HCT116 (cell line): ENCODE data around the gene PTPN4. TPM values are rescaled to one million over a fixed set of nuclear protein-coding genes. Genes with fewer than 3 reads are reported as not detected.

Experiments
- ATAC-seq: fragments of 200-7000 bp; cut with Tn5 transposase; 2 replicates; pipeline ENCODE4 v1.9.1; 2020; ENCODE audit warnings: mild to moderate bottlenecking, moderate library complexity
- BruUV-seq: library from RNA; stranded (reverse); fragments of 400-500 nt; replicated peaks from 2 replicates; lab custom pipeline; 2021; lab: Mats Ljungman, UMichigan
- CTCF ChIA-PET: fragments of 300-600 bp; sonication (Branson Sonifier 250); formaldehyde crosslinking; loops from one replicate; lab custom pipeline; 2021; ENCODE audit warnings: antibody characterized with exemption; lab: Charles Lee
- POLR2A ChIA-PET: fragments of 300-600, 350-600 bp; sonication (Branson Sonifier 250); formaldehyde crosslinking; loops from one replicate; lab custom pipeline; 2021; ENCODE audit warnings: antibody characterized with exemption; lab: Charles Lee
- RAD21 ChIA-PET, 2 experiments: fragments of 300-600 bp; sonication (Branson Sonifier 250); formaldehyde crosslinking; loops; one replicate each; lab custom pipeline; 2023; ENCODE audit warnings: low total read pairs in 2 of 2; ENCODE audit not compliant: uncharacterized antibody in 2 of 2, unreplicated experiment in 2 of 2, low non-redundant PET in 1 of 2; lab: Charles Lee
- DNase-seq: peaks from one replicate; pipeline ENCODE4 v3.0.0-alpha.2; 2010; ENCODE audit warnings: low read depth, low spot score
- H2AFZ ChIP-seq: fragments of 200-600 bp; shearing (Covaris generic), sonication (generic); 2 replicates; pipeline ENCODE4 v1.6.1; 2017; ENCODE audit warnings: low read depth, mixed run types, mixed read lengths, antibody characterized with exemption, low read length; ENCODE audit not compliant: poor library complexity, severe bottlenecking
- H3K27ac ChIP-seq: 2 replicates; pipeline ENCODE4 v1.5.1; 2012; ENCODE audit warnings: low read depth, low read length
- H3K27me3 ChIP-seq: fragments of 200-600 bp; sonication (generic); 2 replicates; pipeline ENCODE4 v1.6.1; 2016; ENCODE audit warnings: mixed run types, low read length, mixed read lengths; ENCODE audit not compliant: insufficient read depth
- H3K36me3 ChIP-seq, 2 experiments: fragments of 200-500 bp in 1 of 2; fragments of 200-600 bp in 1 of 2; sonication (Bioruptor generic) in 1 of 2; sonication (generic) in 1 of 2; 2 replicates each; pipeline versions ENCODE4 v1.5.1 to v1.6.1; 2014 to 2016; ENCODE audit warnings: low read length in 2 of 2, inconsistent platforms in 1 of 2, mixed read lengths in 1 of 2, mixed run types in 1 of 2; ENCODE audit not compliant: insufficient read depth in 2 of 2, control insufficient read depth in 1 of 2
- H3K4me1 ChIP-seq, 2 experiments: fragments of 200-600 bp in 1 of 2; sonication (generic) in 1 of 2; 2 replicates each; pipeline versions ENCODE4 v1.5.1 to v1.6.1; 2012 to 2017; ENCODE audit warnings: low read length in 2 of 2, inconsistent platforms in 1 of 2, mild to moderate bottlenecking in 1 of 2, mixed read lengths in 1 of 2, mixed run types in 1 of 2, moderate library complexity in 1 of 2; ENCODE audit not compliant: insufficient read depth in 2 of 2, control insufficient read depth in 1 of 2
- H3K4me2 ChIP-seq: fragments of 200-600 bp; sonication (generic); 2 replicates; pipeline ENCODE4 v1.6.1; 2017; ENCODE audit warnings: mixed run types, low read length, mixed read lengths
- H3K4me3 ChIP-seq, 2 experiments: fragments of 200-600 bp in 1 of 2; sonication (generic) in 1 of 2; replicated peaks in 1 of 2; 2 replicates each; pipeline ENCODE4 v1.5.1; 2011 to 2016; ENCODE audit warnings: low read length in 2 of 2, control low read depth in 1 of 2, low read depth in 1 of 2, mild to moderate bottlenecking in 1 of 2, mixed read lengths in 1 of 2, mixed run types in 1 of 2
- H3K79me2 ChIP-seq: fragments of 200-600 bp; sonication (generic); 2 replicates; pipeline ENCODE4 v1.6.1; 2017; ENCODE audit warnings: mild to moderate bottlenecking, mixed run types, low read length, moderate library complexity, mixed read lengths; ENCODE audit not compliant: insufficient read depth
- H3K9ac ChIP-seq: fragments of 200-600 bp; sonication (generic); 2 replicates; pipeline ENCODE4 v1.6.1; 2016; ENCODE audit warnings: low read length, mixed read lengths
- H3K9me2 ChIP-seq: fragments of 200-600 bp; sonication (generic), shearing (Covaris generic); 2 replicates; pipeline ENCODE4 v1.6.1; 2017; ENCODE audit warnings: mixed run types, mild to moderate bottlenecking, moderate library complexity; ENCODE audit not compliant: insufficient read depth
- H3K9me3 ChIP-seq, 2 experiments: fragments of 200-500 bp in 1 of 2; fragments of 200-600 bp in 1 of 2; sonication (Bioruptor generic) in 1 of 2; sonication (generic) in 1 of 2; 2 replicates each; pipeline ENCODE4 v1.6.1; 2014 to 2017; ENCODE audit warnings: low read length in 2 of 2, mixed read lengths in 2 of 2, inconsistent platforms in 1 of 2, low read depth in 1 of 2, mild to moderate bottlenecking in 1 of 2, mixed run types in 1 of 2, moderate library complexity in 1 of 2; ENCODE audit not compliant: control insufficient read depth in 1 of 2, insufficient read depth in 1 of 2
- H4K20me1 ChIP-seq: fragments of 200-600 bp; sonication (generic), shearing (Covaris generic); 2 replicates; pipeline ENCODE4 v1.6.1; 2017; ENCODE audit warnings: mixed run types, mild to moderate bottlenecking, moderate library complexity; ENCODE audit not compliant: insufficient read depth
- ATF3 ChIP-seq: IDR thresholded peaks from 2 replicates; pipeline ENCODE4 v1.6.1; 2012
- CTCF ChIP-seq, 3 experiments: fragments of 200-600 bp in 1 of 3; sonication (generic) in 1 of 3; IDR thresholded peaks in 2 of 3; conservative IDR thresholded peaks in 1 of 3; 2 replicates each; pipeline ENCODE4 v1.5.1; 2012 to 2017; ENCODE audit warnings: low read depth in 2 of 3, low read length in 2 of 3, antibody characterized with exemption in 1 of 3, borderline replicate concordance in 1 of 3, control low read depth in 1 of 3, mild to moderate bottlenecking in 1 of 3, mixed read lengths in 1 of 3, mixed run types in 1 of 3, moderate library complexity in 1 of 3; ENCODE audit not compliant: insufficient read depth in 1 of 3
- EZH2phosphoT487 ChIP-seq: fragments of 200-600 bp; IDR thresholded peaks from 2 replicates; pipeline ENCODE4 v1.6.1; 2018; ENCODE audit warnings: antibody characterized with exemption, borderline replicate concordance
- MAX ChIP-seq: IDR thresholded peaks from 2 replicates; pipeline ENCODE4 v1.6.1; 2012
- POLR2AphosphoS5 ChIP-seq: IDR thresholded peaks from 2 replicates; pipeline ENCODE4 v1.6.1; 2011; ENCODE audit warnings: mild to moderate bottlenecking, low read depth, low read length, moderate library complexity
- RAD21 ChIP-seq: IDR thresholded peaks from 2 replicates; pipeline ENCODE4 v1.6.1; 2012; ENCODE audit warnings: low read depth, mild to moderate bottlenecking
- SIN3A ChIP-seq: IDR thresholded peaks from 2 replicates; pipeline ENCODE4 v1.6.1; 2012; ENCODE audit warnings: low read depth
- intact Hi-C: fragments of 100-400 bp; cut with micrococcal nuclease; formaldehyde crosslinking; loops from 2 replicates; pipeline ENCODE4 v1.10.0; 2022
- total RNA-seq: library from RNA; stranded (reverse); gene quantifications from one replicate; pipeline ENCODE4 v1.2.1, GENCODE V29; 2021; ENCODE audit not compliant: unreplicated experiment

The PTPN4 gene
- total RNA-seq, 1 experiment from 2014 or later = 38.4 TPM

GRCh38 chr2:119766944-119767343, 7.2 kb downstream of the PTPN4 start:
- H3K9me3 ChIP-seq = no peaks in the 10 kb centered on the region
- ATAC-seq = no peak
- H3K9me2 ChIP-seq = no peaks in the 10 kb centered on the region
- DNase-seq = no peak
- ChIA-PET CTCF (no interaction called here), POLR2A (no interaction called here), RAD21 (no interaction called here)
- peak in 2 of 3 experiments; percentile 13 to 28; a peak in 2 of 6 replicates for TF ChIP-seq CTCF (IDR thresholded peaks at IDR 0.05 in 2 of 3, conservative IDR thresholded peaks at IDR 0.05 in 1 of 3; ENCODE audit: borderline replicate concordance in 1 of 3, insufficient read depth in 1 of 3, low read depth in 2 of 3, low read length in 2 of 3)
- TF ChIP-seq MAX = no peak
- no peaks in the 10 kb centered on the region for H3K27me3 ChIP-seq
- peaks cover 0 to 1% of the 10 kb centered on the region in 2 experiments; a peak in 1 of 4 replicates for H3K4me1 ChIP-seq
- no peaks in the 10 kb centered on the region for H3K36me3 ChIP-seq
- no peak overlapping the region for H2AFZ ChIP-seq
- BruUV-seq = no TSS peak
- H4K20me1 ChIP-seq = no peaks in the 10 kb centered on the region
- H3K79me2 ChIP-seq = peaks cover 96% of the 10 kb centered on the region
- H3K9ac ChIP-seq = no peak overlapping the region
- H3K4me3 ChIP-seq = no peak overlapping the region
- no peak overlapping the region for H3K27ac ChIP-seq
- no peak overlapping the region for H3K4me2 ChIP-seq
- intact Hi-C loops = no loop called here

GRCh38 chr2:119768742-119769141, 9.0 kb downstream of the PTPN4 start:
- intact Hi-C loops = no loop called here
- RAD21 ChIA-PET = no interaction called here
- H3K9ac ChIP-seq = no peak overlapping the region

More at GRCh38 chr2:119768742-119769141, 9.0 kb downstream of the PTPN4 start:
- H3K9me2 ChIP-seq = no peaks in the 10 kb centered on the region
- no peaks in the 10 kb centered on the region for H3K4me1 ChIP-seq
- DNase-seq = no peak
- TF ChIP-seq EZH2phosphoT487 (no peak), SIN3A (no peak), ATF3 (no peak), POLR2AphosphoS5 (no peak), RAD21 (no peak)
- H3K4me2 ChIP-seq = no peak overlapping the region
- H3K9me3 ChIP-seq = no peaks in the 10 kb centered on the region
- BruUV-seq = no TSS peak
- H3K79me2 ChIP-seq = peaks cover 89% of the 10 kb centered on the region
- H3K27ac ChIP-seq = no peak overlapping the region
- H3K4me3 ChIP-seq = no peak overlapping the region
- no peak for ATAC-seq
- no peaks in the 10 kb centered on the region for H4K20me1 ChIP-seq
- no peaks in the 10 kb centered on the region for H3K27me3 ChIP-seq
- no peak overlapping the region for H2AFZ ChIP-seq
- ChIA-PET CTCF (interaction anchor here (0.9 kb wide), 1 partner anchor 66 kb away, joined by 3 read pairs; no protein-coding TSS in a partner anchor), POLR2A (interaction anchor here (1.6 to 1.7 kb wide), 2 partner anchors 9 to 12 kb away, joined by 4 to 7 read pairs; partner anchors contain the start of gene PTPN4)
- H3K36me3 ChIP-seq = no peaks in the 10 kb centered on the region
